ENCODE results near the gene C1orf167.

DNA sequence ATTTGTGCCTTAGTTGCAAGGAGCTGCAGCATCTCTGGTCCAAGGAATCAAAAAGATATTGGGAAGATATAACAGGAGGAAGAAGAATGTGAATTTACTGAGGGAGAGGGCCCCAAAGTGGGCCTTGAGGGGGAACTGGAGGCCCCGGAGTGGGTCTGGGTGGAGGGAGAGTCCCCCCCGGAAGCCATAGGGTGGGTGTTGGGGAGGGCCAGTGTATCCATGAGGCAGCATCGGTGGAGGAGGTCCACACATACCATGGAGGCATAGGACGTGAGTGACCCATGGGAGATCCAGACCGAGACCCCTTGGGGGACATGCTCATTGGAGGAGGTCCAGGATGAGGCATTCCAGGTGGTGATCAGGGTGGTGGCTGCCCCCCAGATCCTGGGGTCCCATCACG is 708 bp upstream of the C1orf167 start:
- TF ChIP-seq ZNF274 (IDR thresholded peaks at IDR 0.05; ENCODE audit: low read depth, low read length) (no peak), YY1 (IDR thresholded peaks at IDR 0.05; ENCODE audit: insufficient read depth, insufficient read length) (no peak)

Data from NT2/D1 (cell line).